ENCODE data around the gene GRID2. TPM values are rescaled to one million over a fixed set of nuclear protein-coding genes. Genes with fewer than 3 reads are reported as not detected.

The GRID2 gene
- total and polyA plus RNA-seq, 9 of the 15 experiments (the other 6 are each of a cell fraction or from before 2014, with no cell fraction given), result 0.04 TPM; not detected in 7

GRCh38 chr4:92263575-92263974 lies 40.2 kb upstream of the GRID2 start:
- no peaks in the 10 kb centered on the region for H3K9me3 ChIP-seq (replicated peaks; ENCODE audit: control insufficient read depth, insufficient read depth, low read depth, low read length)
- H3K79me2 ChIP-seq (ENCODE audit: control insufficient read depth, insufficient read depth, low read length), result no peaks in the 10 kb centered on the region
- no peak for DNase-seq (ENCODE audit: extremely low read depth in 1 of 4, low spot score in 3 of 4)
- no peak overlapping the region for H3K4me3 ChIP-seq
- no peak for FAIRE-seq
- H3K36me3 ChIP-seq (ENCODE audit: control insufficient read depth, insufficient read depth, low read length), result no peaks in the 10 kb centered on the region
- H3K27ac ChIP-seq (ENCODE audit: extremely low read depth, low read depth, low read length), result no peak overlapping the region
- no peaks in the 10 kb centered on the region for H4K20me1 ChIP-seq (replicated peaks; ENCODE audit: control insufficient read depth, insufficient read depth, low read length)
- ATAC-seq, result no peak
- in situ Hi-C loops (cut with MboI) (no loop called here), intact Hi-C loops (cut with micrococcal nuclease) (no loop called here)
- H3K27me3 ChIP-seq (ENCODE audit: control insufficient read depth in 2 of 2, insufficient read depth in 2 of 2, low read length in 2 of 2), result no peaks in the 10 kb centered on the region
- H3K4me2 ChIP-seq (ENCODE audit: insufficient read depth, low read length), result no peak overlapping the region
- no TSS peak for BruUV-seq (replicated peaks)
- CTCF ChIA-PET (ENCODE audit: low intra/inter-chr PET ratio), result no interaction called here
- H3K9me1 ChIP-seq (ENCODE audit: control insufficient read depth, insufficient read depth, low read length), result no peaks in the 10 kb centered on the region
- TF ChIP-seq NFIC (IDR thresholded peaks at IDR 0.05), result no peak
- no peak for TF ChIP-seq FUS (optimal IDR thresholded peaks at IDR 0.05; ENCODE audit: low read depth, low read length)
- TF ChIP-seq CEBPB (tag; IDR thresholded peaks at IDR 0.05), result no peak
- TF ChIP-seq, protein P1, sequence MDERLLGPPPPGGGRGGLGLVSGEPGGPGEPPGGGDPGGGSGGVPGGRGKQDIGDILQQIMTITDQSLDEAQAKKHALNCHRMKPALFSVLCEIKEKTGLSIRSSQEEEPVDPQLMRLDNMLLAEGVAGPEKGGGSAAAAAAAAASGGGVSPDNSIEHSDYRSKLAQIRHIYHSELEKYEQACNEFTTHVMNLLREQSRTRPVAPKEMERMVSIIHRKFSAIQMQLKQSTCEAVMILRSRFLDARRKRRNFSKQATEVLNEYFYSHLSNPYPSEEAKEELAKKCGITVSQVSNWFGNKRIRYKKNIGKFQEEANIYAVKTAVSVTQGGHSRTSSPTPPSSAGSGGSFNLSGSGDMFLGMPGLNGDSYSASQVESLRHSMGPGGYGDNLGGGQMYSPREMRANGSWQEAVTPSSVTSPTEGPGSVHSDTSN (CRISPR knock-in tag; IDR thresholded peaks at IDR 0.05; ENCODE audit: low read depth), result no peak
- TF ChIP-seq, protein P1 (tag; conservative IDR thresholded peaks at IDR 0.05; ENCODE audit: low read depth), result no peak
- TF ChIP-seq BCL6 (CRISPR knock-in tag; IDR thresholded peaks at IDR 0.05), result no peak
- TF ChIP-seq AFF1 (IDR thresholded peaks at IDR 0.05; ENCODE audit: low read depth in 1 of 2, partially characterized antibody in 2 of 2), result no peak
- no peak for TF ChIP-seq EP400 (IDR thresholded peaks at IDR 0.05)
- no peak for TF ChIP-seq RAD51 (IDR thresholded peaks at IDR 0.05; ENCODE audit: borderline replicate concordance, low read depth)
- no peak for TF ChIP-seq SETDB1 (IDR thresholded peaks at IDR 0.05; ENCODE audit: low read length)
- TF ChIP-seq TEAD1 (CRISPR knock-in tag; IDR thresholded peaks at IDR 0.05), result no peak
- no peak overlapping the region for H2AFZ ChIP-seq (ENCODE audit: low read depth, low read length)
- POLR2A ChIA-PET, result no interaction called here
- 0% methylated on average over 1 of the region's 1 CpG for WGBS (ENCODE audit: insufficient coverage, low coverage, missing lambda C conversion rate)
- no peaks in the 10 kb centered on the region for H3K4me1 ChIP-seq (replicated peaks in 1 of 2; ENCODE audit: control insufficient read depth in 2 of 2, insufficient read depth in 2 of 2, low read length in 2 of 2)
- H3K9ac ChIP-seq (ENCODE audit: insufficient read depth in 1 of 2, low read depth in 2 of 2, low read length in 2 of 2), result no peak overlapping the region
